Neural crest cell (in vitro differentiated cells): ENCODE measurements around the gene EHBP1. TPM values are rescaled to one million over a fixed set of nuclear protein-coding genes. Genes with fewer than 3 reads are reported as not detected.

Source experiments
- DNase-seq: peaks from one replicate; pipeline ENCODE4 v3.0.0; 2021; ENCODE audit warnings: low read depth, mixed read lengths, low spot score
- H3K27ac Mint-ChIP-seq: one replicate; pipeline ENCODE4 v1.8.0; 2021; ENCODE audit warnings: mild to moderate bottlenecking, mixed read lengths; ENCODE audit not compliant: unreplicated experiment
- H3K27me3 Mint-ChIP-seq: 2 replicates; pipeline ENCODE4 v1.8.0; 2021; ENCODE audit warnings: low read depth, mild to moderate bottlenecking, mixed read lengths
- H3K36me3 Mint-ChIP-seq: 2 replicates; pipeline ENCODE4 v1.8.0; 2021; ENCODE audit warnings: low read depth, mild to moderate bottlenecking, mixed read lengths
- H3K4me1 Mint-ChIP-seq: 2 replicates; pipeline ENCODE4 v1.8.0; 2021; ENCODE audit warnings: mixed read lengths
- H3K4me3 Mint-ChIP-seq: one replicate; pipeline ENCODE4 v1.8.0; 2021; ENCODE audit warnings: mild to moderate bottlenecking, mixed read lengths
- H3K9me3 Mint-ChIP-seq: 2 replicates; pipeline ENCODE4 v1.8.0; 2021; ENCODE audit warnings: mixed read lengths
- total RNA-seq: library from RNA; stranded (reverse); gene quantifications from 2 replicates; pipeline ENCODE4 v1.2.1, GENCODE V29; 2021
- TF ChIP-seq, protein P1 (sequence below): fragments of 200-600 bp; sonication (generic); conservative IDR thresholded peaks from 2 replicates; pipeline ENCODE4 v1.5.0; 2021; ENCODE audit warnings: antibody characterized with exemption, mild to moderate bottlenecking

The EHBP1 gene
- total RNA-seq, 1 donor from 2014 or later, result 42.3 TPM

GRCh38 chr2:62854600-62855514 is 149.3 kb downstream of the EHBP1 start:
- no peak overlapping the region for H3K4me3 Mint-ChIP-seq
- peaks cover 7% of the 10 kb centered on the region for H3K9me3 Mint-ChIP-seq
- TF ChIP-seq, protein P1, sequence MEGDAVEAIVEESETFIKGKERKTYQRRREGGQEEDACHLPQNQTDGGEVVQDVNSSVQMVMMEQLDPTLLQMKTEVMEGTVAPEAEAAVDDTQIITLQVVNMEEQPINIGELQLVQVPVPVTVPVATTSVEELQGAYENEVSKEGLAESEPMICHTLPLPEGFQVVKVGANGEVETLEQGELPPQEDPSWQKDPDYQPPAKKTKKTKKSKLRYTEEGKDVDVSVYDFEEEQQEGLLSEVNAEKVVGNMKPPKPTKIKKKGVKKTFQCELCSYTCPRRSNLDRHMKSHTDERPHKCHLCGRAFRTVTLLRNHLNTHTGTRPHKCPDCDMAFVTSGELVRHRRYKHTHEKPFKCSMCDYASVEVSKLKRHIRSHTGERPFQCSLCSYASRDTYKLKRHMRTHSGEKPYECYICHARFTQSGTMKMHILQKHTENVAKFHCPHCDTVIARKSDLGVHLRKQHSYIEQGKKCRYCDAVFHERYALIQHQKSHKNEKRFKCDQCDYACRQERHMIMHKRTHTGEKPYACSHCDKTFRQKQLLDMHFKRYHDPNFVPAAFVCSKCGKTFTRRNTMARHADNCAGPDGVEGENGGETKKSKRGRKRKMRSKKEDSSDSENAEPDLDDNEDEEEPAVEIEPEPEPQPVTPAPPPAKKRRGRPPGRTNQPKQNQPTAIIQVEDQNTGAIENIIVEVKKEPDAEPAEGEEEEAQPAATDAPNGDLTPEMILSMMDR, result no peak
- H3K4me1 Mint-ChIP-seq, result no peaks in the 10 kb centered on the region
- H3K27me3 Mint-ChIP-seq, result no peaks in the 10 kb centered on the region
- peaks cover 11% of the 10 kb centered on the region for H3K36me3 Mint-ChIP-seq
- no peak overlapping the region for H3K27ac Mint-ChIP-seq
- DNase-seq, result no peak

GRCh38 chr2:62856228-62857040 is 150.9 kb downstream of the EHBP1 start:
- Mint-ChIP-seq H3K9me3 (peaks cover 7% of the 10 kb centered on the region), H3K27me3 (no peaks in the 10 kb centered on the region), H3K4me1 (no peaks in the 10 kb centered on the region), H3K27ac (no peak overlapping the region), H3K36me3 (peaks cover 11% of the 10 kb centered on the region), H3K4me3 (no peak overlapping the region)
- TF ChIP-seq, protein P1, result no peak
- no peak for DNase-seq

DNA sequence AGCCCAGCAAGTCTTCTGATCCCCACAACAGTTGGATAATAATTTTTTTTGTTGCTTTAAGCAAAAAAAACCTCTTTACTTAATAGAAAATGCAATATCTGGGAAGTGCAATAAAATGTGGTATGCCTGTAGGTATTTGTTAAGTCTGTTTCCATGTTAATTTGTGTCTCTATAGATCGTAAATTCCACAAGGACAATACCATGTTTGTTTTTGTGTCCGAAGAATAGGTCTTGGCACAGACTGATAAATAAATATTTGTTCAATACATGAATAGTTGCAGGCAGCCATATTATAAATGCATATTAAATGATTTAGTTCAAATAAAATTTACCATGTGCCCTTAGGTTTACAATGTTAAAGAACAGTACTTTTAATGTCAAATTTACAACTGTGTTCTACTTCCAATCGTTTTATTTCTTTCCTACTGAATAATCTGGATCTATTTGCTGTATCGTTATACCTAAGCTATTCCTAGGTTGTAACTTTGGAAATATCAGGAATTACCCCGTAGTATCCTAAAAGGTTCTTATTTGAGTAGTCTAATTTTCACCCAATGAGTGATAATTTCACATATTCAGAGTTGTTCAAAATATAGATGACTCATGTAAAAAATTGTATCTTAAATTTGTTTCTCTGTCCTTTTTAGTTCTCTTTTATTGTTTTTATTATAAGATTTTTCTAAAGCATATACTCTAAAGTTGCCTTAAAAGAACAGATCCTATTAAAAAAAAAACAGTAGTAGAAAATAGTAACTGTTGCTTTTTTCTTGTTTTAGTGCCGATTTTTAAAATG is 151.8 kb downstream of the EHBP1 start:
- Mint-ChIP-seq H3K27me3 (no peaks in the 10 kb centered on the region), H3K36me3 (peaks cover 11% of the 10 kb centered on the region), H3K27ac (no peak overlapping the region), H3K4me3 (no peak overlapping the region), H3K4me1 (no peaks in the 10 kb centered on the region), H3K9me3 (peaks cover 7% of the 10 kb centered on the region)
- DNase-seq, result no peak
- TF ChIP-seq, protein P1, result no peak

GRCh38 chr2:62858231-62858832 is 152.8 kb downstream of the EHBP1 start:
- TF ChIP-seq, protein P1, result no peak
- H3K9me3 Mint-ChIP-seq, result peaks cover 6% of the 10 kb centered on the region

GRCh38 chr2:62868947-62869346 is 163.4 kb downstream of the EHBP1 start:
- peaks cover 16% of the 10 kb centered on the region for H3K36me3 Mint-ChIP-seq
- no peak for DNase-seq
- TF ChIP-seq, protein P1, result no peak
- H3K4me1 Mint-ChIP-seq, result no peaks in the 10 kb centered on the region
- H3K27me3 Mint-ChIP-seq, result no peaks in the 10 kb centered on the region
- H3K27ac Mint-ChIP-seq, result no peak overlapping the region
- no peak overlapping the region for H3K4me3 Mint-ChIP-seq
- H3K9me3 Mint-ChIP-seq, result peaks cover 15% of the 10 kb centered on the region

More at GRCh38 chr2:62858231-62858832, 152.8 kb downstream of the EHBP1 start:
- H3K27ac Mint-ChIP-seq, result no peak overlapping the region
- H3K4me3 Mint-ChIP-seq, result no peak overlapping the region
- no peak for DNase-seq
- peaks cover 8% of the 10 kb centered on the region for H3K36me3 Mint-ChIP-seq
- no peaks in the 10 kb centered on the region for H3K4me1 Mint-ChIP-seq
- no peaks in the 10 kb centered on the region for H3K27me3 Mint-ChIP-seq
